Measurements from ENCODE around the gene PTPRT.

GRCh38 chr20:42484790-42485375, 704.8 kb downstream of the PTPRT start:
- TF ChIP-seq CTCF (IDR thresholded peaks at IDR 0.05), result no peak
- no peak for TF ChIP-seq POLR2AphosphoS5 (IDR thresholded peaks at IDR 0.05; ENCODE audit: insufficient read depth in 1 of 2, low read depth in 1 of 2)
